Measurements from ENCODE around the gene IDI2. TPM values are rescaled to one million over a fixed set of nuclear protein-coding genes. Genes with fewer than 3 reads are reported as not detected.
A peak's percentile ranks its signal among the peaks of the same experiment; 100 is the strongest.

Gene IDI2
- total RNA-seq, 1 experiment from 2014 or later: not detected

DNA sequence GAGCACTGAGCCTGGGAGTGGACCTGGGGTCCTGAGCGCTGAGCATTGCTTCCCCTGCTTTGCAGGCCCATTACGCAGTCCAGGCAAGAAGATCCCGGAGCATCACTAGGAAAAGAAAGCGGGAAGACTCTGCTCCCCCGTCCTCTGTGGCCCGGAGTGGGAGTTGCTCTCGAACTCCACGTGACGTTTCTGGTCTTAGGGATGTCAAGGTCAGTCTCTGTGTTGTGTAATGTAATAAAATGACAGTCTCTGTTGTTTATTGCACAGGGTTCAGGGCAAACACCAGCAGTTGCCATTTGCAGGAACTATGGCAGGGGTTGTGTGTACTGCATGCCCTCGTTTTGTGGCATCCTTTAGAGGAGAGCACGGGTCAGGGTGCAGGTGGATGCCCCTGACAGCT lies 10.0 kb downstream of the IDI2 start:
- ChIA-PET POLR2A (no interaction called here), CTCF (no interaction called here)
- no peaks in the 10 kb centered on the region for H3K9me3 Mint-ChIP-seq
- no peak overlapping the region for H3K4me3 Mint-ChIP-seq
- H3K27me3 Mint-ChIP-seq (ENCODE audit: low read depth): no peaks in the 10 kb centered on the region
- no peak overlapping the region for H3K27ac Mint-ChIP-seq
- no peak for ATAC-seq
- no peak for DNase-seq (ENCODE audit: low spot score)
- H3K4me1 Mint-ChIP-seq: peaks cover 4% of the 10 kb centered on the region
- TF ChIP-seq, protein P1, sequence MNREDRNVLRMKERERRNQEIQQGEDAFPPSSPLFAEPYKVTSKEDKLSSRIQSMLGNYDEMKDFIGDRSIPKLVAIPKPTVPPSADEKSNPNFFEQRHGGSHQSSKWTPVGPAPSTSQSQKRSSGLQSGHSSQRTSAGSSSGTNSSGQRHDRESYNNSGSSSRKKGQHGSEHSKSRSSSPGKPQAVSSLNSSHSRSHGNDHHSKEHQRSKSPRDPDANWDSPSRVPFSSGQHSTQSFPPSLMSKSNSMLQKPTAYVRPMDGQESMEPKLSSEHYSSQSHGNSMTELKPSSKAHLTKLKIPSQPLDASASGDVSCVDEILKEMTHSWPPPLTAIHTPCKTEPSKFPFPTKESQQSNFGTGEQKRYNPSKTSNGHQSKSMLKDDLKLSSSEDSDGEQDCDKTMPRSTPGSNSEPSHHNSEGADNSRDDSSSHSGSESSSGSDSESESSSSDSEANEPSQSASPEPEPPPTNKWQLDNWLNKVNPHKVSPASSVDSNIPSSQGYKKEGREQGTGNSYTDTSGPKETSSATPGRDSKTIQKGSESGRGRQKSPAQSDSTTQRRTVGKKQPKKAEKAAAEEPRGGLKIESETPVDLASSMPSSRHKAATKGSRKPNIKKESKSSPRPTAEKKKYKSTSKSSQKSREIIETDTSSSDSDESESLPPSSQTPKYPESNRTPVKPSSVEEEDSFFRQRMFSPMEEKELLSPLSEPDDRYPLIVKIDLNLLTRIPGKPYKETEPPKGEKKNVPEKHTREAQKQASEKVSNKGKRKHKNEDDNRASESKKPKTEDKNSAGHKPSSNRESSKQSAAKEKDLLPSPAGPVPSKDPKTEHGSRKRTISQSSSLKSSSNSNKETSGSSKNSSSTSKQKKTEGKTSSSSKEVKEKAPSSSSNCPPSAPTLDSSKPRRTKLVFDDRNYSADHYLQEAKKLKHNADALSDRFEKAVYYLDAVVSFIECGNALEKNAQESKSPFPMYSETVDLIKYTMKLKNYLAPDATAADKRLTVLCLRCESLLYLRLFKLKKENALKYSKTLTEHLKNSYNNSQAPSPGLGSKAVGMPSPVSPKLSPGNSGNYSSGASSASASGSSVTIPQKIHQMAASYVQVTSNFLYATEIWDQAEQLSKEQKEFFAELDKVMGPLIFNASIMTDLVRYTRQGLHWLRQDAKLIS (CRISPR knock-in tag; IDR thresholded peaks at IDR 0.05; ENCODE audit: borderline replicate concordance): no peak
- no peak for TF ChIP-seq ZNF263 (CRISPR knock-in tag; IDR thresholded peaks at IDR 0.05; ENCODE audit: low read depth)
- TF ChIP-seq, protein P2, sequence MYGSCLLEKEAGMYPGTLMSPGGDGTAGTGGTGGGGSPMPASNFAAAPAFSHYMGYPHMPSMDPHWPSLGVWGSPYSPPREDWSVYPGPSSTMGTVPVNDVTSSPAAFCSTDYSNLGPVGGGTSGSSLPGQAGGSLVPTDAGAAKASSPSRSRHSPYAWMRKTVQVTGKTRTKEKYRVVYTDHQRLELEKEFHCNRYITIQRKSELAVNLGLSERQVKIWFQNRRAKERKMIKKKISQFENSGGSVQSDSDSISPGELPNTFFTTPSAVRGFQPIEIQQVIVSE (CRISPR knock-in tag; IDR thresholded peaks at IDR 0.05; ENCODE audit: borderline replicate concordance): no peak
- TF ChIP-seq ZNF317 (CRISPR knock-in tag; IDR thresholded peaks at IDR 0.05; ENCODE audit: borderline replicate concordance, low read depth): no peak
- no peak for TF ChIP-seq ZNF396 (CRISPR knock-in tag; IDR thresholded peaks at IDR 0.05; ENCODE audit: borderline replicate concordance)
- no peak for TF ChIP-seq FOXK1 (CRISPR knock-in tag; IDR thresholded peaks at IDR 0.05)
- TF ChIP-seq CBFB (CRISPR knock-in tag; IDR thresholded peaks at IDR 0.05; ENCODE audit: low read depth): no peak
- TF ChIP-seq ELF4 (CRISPR knock-in tag; IDR thresholded peaks at IDR 0.05; ENCODE audit: low read depth): no peak
- TF ChIP-seq ESRRA (CRISPR knock-in tag; IDR thresholded peaks at IDR 0.05; ENCODE audit: borderline replicate concordance): no peak
- TF ChIP-seq, protein P3, sequence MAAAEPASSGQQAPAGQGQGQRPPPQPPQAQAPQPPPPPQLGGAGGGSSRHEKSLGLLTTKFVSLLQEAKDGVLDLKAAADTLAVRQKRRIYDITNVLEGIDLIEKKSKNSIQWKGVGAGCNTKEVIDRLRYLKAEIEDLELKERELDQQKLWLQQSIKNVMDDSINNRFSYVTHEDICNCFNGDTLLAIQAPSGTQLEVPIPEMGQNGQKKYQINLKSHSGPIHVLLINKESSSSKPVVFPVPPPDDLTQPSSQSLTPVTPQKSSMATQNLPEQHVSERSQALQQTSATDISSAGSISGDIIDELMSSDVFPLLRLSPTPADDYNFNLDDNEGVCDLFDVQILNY (CRISPR knock-in tag; IDR thresholded peaks at IDR 0.05): no peak
- TF ChIP-seq EMX1 (CRISPR knock-in tag; IDR thresholded peaks at IDR 0.05): no peak
- TF ChIP-seq, protein P4, sequence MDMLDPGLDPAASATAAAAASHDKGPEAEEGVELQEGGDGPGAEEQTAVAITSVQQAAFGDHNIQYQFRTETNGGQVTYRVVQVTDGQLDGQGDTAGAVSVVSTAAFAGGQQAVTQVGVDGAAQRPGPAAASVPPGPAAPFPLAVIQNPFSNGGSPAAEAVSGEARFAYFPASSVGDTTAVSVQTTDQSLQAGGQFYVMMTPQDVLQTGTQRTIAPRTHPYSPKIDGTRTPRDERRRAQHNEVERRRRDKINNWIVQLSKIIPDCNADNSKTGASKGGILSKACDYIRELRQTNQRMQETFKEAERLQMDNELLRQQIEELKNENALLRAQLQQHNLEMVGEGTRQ (CRISPR knock-in tag; IDR thresholded peaks at IDR 0.05): no peak
- H3K36me3 Mint-ChIP-seq: peaks cover 80% of the 10 kb centered on the region

DNA sequence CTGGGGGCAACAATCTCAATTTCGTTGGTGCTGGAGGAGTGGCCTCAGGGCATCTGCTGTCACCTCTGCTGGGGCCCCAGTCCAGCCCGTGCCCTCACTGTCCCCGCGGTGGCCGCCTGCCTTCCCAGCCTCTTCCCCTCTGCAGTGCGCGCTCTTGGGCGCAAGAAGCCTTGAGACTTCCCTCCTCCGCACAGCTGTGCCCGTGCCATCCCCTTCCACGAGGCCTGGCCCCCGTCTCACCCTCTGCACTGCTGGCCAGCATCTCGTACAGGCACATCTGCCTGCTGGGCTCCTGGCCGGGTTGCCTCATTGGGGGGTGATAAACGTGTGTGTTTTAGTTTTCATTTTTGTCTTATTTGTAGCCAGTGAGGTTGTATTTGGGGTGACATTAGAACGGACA lies 14.0 kb downstream of the IDI2 start:
- ChIA-PET POLR2A (no interaction called here), CTCF (no interaction called here)
- H3K36me3 Mint-ChIP-seq: peaks cover 85% of the 10 kb centered on the region
- TF ChIP-seq FOXK1 (CRISPR knock-in tag; IDR thresholded peaks at IDR 0.05) (no peak), CREM (CRISPR knock-in tag; IDR thresholded peaks at IDR 0.05) (no peak), IRF2 (CRISPR knock-in tag; IDR thresholded peaks at IDR 0.05; ENCODE audit: borderline replicate concordance, low read depth) (no peak), PRRX2 (CRISPR knock-in tag; IDR thresholded peaks at IDR 0.05) (no peak), NR2C2 (CRISPR knock-in tag; IDR thresholded peaks at IDR 0.05) (no peak), TEAD1 (CRISPR knock-in tag; IDR thresholded peaks at IDR 0.05) (no peak)
- TF ChIP-seq, protein P5, sequence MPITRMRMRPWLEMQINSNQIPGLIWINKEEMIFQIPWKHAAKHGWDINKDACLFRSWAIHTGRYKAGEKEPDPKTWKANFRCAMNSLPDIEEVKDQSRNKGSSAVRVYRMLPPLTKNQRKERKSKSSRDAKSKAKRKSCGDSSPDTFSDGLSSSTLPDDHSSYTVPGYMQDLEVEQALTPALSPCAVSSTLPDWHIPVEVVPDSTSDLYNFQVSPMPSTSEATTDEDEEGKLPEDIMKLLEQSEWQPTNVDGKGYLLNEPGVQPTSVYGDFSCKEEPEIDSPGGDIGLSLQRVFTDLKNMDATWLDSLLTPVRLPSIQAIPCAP (CRISPR knock-in tag; IDR thresholded peaks at IDR 0.05): no peak
- TF ChIP-seq, protein P6, sequence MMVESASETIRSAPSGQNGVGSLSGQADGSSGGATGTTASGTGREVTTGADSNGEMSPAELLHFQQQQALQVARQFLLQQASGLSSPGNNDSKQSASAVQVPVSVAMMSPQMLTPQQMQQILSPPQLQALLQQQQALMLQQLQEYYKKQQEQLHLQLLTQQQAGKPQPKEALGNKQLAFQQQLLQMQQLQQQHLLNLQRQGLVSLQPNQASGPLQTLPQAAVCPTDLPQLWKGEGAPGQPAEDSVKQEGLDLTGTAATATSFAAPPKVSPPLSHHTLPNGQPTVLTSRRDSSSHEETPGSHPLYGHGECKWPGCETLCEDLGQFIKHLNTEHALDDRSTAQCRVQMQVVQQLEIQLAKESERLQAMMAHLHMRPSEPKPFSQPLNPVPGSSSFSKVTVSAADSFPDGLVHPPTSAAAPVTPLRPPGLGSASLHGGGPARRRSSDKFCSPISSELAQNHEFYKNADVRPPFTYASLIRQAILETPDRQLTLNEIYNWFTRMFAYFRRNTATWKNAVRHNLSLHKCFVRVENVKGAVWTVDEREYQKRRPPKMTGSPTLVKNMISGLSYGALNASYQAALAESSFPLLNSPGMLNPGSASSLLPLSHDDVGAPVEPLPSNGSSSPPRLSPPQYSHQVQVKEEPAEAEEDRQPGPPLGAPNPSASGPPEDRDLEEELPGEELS (CRISPR knock-in tag; IDR thresholded peaks at IDR 0.05): no peak
- TF ChIP-seq, protein P7, sequence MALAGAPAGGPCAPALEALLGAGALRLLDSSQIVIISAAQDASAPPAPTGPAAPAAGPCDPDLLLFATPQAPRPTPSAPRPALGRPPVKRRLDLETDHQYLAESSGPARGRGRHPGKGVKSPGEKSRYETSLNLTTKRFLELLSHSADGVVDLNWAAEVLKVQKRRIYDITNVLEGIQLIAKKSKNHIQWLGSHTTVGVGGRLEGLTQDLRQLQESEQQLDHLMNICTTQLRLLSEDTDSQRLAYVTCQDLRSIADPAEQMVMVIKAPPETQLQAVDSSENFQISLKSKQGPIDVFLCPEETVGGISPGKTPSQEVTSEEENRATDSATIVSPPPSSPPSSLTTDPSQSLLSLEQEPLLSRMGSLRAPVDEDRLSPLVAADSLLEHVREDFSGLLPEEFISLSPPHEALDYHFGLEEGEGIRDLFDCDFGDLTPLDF (CRISPR knock-in tag; IDR thresholded peaks at IDR 0.05): no peak
- peak overlapping the region; percentile 19; the same call in 1 of the 2 replicates for H3K27ac Mint-ChIP-seq
- no peaks in the 10 kb centered on the region for H3K9me3 Mint-ChIP-seq
- no peak overlapping the region for H3K4me3 Mint-ChIP-seq
- no peak for DNase-seq (ENCODE audit: low spot score)
- H3K27me3 Mint-ChIP-seq (ENCODE audit: low read depth): no peaks in the 10 kb centered on the region
- no peak for ATAC-seq
- peaks cover 4% of the 10 kb centered on the region for H3K4me1 Mint-ChIP-seq
